NB4 (cell line): Measurements from ENCODE around the gene TSEN15.

ENCODE experiments used
- CTCF ChIP-seq: IDR thresholded peaks from one replicate; pipeline ENCODE4 v1.5.1; 2012; ENCODE audit warnings: low read depth, low read length
- MAX ChIP-seq: IDR thresholded peaks from 2 replicates; pipeline ENCODE4 v1.6.1; 2011; ENCODE audit warnings: low read depth, low read length
- MYC ChIP-seq: IDR thresholded peaks from 2 replicates; pipeline ENCODE4 v1.6.1; 2011; ENCODE audit warnings: low read depth, low read length
- POLR2A ChIP-seq: IDR thresholded peaks from 2 replicates; pipeline ENCODE4 v1.6.1; 2011; ENCODE audit warnings: mild to moderate bottlenecking; ENCODE audit not compliant: insufficient read length; ENCODE audit errors: extremely low read depth

GRCh38 chr1:184027826-184028695, 23.5 kb upstream of the TSEN15 start:
- no peak for TF ChIP-seq CTCF
- no peak for TF ChIP-seq POLR2A
- TF ChIP-seq MAX = no peak
- no peak for TF ChIP-seq MYC
